IPS-NIHi11 (cell line): ENCODE results near the gene RSRC2.
A peak's percentile ranks its signal among the peaks of the same experiment; 100 is the strongest.
"Not testable (repeated sequence)": the region's sequence is repeated elsewhere in the genome, so short reads cannot be mapped to it uniquely, and the experiment has no call there.

Source experiments
- DNase-seq: peaks from one replicate; pipeline ENCODE4 v3.0.0; 2012; ENCODE audit warnings: mixed read lengths, low spot score

Gene RSRC2

DNA sequence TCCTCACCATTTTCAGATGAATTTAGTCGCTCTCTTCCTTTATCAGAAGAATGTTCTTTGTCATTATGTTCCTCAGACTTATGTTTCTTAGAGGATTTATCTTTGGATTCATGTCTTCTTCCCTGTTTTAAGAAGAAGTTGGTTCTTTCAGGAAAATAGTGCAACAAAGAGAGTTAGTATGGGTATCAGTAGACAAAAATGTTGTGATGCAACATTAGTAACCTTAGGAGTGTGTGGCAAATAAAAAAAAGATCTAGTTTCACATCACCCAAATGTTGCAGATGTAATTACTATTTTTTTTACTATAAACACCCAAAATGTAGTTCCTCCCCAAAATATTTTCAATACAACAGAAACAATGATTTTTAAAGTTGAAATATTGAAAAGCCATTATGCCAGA lies 7.8 kb downstream of the RSRC2 start:
- no peak for DNase-seq

DNA sequence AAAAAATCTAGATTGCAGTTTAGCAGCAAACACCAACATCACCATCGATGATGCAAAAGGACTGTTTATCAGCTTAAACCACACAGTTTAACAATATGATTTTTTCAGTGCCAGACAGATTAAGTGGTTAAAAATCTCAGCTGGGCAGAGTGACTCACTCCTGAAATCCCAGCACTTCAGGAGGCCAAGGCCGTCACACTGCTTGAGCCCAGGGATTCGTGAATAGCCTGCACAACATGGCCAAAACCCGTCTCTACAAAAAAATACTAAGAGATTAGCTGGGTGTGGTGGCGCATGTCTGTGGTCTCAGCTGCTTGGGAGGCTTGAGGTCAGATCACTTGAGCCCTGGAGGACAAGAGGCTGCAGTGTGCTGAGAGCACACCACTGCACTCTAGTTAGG lies 8.9 kb downstream of the RSRC2 start:
- DNase-seq = no peak

DNA sequence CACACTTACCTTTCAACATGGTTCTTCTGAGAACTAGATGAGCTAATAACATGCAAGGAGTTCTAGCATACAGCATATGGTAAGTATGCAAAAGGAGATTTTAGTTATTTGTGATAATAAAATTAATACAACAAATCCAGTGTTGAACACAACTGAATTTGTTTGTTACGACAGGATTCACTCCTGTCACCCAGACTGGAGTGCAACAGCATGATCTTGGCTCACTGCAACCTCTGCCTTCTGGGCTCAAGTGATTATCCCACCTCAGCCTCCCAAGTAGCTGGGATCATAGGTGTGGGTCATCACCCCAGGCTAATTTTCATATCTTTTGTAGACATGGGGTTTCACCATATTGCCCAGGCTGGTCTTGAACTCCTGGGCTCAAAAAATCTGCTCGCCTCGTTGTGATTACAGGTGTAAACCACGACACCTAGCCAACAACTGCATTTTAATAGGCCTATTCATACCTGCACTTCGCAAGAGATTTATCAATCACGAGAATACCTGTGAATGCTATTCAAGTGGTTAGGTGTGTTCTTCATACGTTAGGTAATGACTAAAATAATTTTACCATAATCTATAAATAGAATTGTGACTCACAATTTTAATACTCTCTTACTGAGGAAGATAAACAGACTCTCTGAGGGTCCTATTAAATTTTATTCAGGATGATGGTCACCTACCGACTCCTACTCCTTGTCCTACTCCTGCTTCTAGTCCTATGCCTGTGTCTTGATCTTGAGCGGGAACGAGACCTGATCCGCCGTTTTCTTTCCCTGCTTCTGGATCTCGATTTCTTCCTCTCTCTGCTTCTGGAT lies 10.0 kb downstream of the RSRC2 start:
- no peak for DNase-seq

DNA sequence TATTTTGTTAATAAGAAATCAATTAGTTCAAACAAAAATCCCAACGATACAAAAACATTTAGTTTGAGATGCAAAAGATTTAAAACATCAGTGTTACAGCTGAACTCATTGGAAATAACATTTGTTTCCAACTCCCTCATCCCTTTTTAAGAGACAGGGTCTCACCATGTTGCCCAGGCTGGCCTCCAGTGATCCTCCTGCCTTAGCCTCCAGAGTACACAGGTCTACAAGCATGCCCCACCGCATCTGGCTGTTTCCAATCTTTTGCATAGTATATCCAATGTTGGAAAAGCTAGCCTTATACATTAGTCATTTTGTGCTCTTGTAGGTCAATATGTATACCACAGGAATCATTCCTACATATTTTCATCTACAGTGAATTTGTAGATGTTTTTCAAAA lies 11.5 kb downstream of the RSRC2 start:
- no peak for DNase-seq

DNA sequence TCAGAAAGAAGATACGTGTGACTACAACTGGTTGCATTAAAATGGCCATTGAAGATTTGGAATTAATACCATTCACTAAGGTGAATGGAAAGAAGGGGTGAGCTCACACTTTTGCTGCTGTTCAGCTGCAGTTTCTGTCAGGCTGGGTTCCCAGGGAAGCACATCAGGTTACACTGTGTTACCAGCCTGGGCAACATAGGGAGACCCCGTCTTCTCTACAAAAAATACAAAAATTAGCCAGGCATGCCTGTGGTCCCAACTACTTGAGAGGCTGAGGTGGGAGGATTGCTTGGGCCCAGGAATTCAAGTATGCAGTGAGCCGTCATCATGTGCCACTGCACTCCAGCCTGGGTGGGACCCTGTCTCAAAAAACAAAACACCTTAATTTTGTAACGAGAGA lies 13.1 kb downstream of the RSRC2 start:
- no peak for DNase-seq

DNA sequence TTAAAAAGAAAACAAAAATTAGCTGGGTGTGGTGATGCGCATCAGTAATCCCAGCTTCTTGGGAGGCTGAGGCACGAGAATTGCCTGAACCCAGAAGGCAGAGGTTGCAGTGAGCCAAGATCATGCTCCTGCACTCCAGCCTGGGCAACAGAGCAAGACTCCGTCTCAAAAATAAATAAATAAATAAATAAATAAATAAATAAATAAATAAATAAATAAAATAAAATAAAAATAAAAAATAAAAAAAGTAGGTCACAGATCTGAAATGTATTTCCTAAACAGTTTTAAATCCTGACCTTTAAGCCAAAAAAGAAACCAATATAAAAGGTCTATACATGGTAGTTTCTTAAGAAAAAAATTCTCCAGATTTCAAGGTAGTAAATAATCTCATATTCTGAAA lies 13.7 kb downstream of the RSRC2 start:
- DNase-seq = not testable (repeated sequence)

DNA sequence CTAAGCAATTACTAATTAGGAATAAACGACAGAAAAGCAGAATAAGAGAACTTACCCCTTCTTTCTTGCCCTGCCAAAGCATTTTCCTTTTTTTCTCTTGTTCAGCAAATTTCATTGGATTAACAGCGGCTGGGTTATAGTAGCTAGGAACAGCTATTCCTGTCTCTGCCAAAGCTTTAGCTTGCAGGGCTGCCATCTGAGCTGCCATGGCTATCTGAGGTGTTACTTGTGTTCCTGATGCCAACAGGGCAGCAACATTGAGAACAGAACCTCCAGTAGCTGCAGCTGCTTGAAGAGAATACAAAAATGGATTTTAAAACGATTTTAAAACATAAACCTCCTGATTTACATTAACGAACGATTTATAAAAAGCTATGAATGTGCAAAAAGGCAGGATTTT lies 18.6 kb downstream of the RSRC2 start:
- DNase-seq = no peak

DNA sequence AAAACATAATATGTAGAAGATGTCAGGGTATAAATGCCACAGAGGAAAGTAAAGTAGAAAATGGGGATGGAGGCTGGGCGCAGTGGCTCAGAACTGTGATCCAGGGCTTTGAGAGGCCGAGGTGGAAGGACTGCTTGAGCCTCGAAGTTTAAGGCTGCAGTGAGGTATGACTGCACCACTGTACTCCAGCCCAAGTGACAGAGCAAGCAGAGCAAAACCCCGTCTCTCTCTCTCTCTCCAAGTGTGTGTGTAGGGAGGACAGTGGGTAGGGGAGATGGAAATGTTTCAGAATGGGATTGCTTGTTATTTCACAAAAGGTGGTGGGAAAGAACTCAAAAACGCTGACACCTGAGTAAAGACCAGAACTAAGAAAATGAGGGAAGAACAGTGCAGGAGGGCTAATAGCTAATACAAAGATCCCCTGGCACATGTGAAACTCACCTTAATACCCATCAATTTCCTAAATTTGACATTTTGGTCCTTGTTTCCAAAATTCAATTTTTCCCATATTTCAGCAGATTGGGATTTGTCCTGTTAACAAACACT lies 20.3 kb downstream of the RSRC2 start:
- no peak for DNase-seq

DNA sequence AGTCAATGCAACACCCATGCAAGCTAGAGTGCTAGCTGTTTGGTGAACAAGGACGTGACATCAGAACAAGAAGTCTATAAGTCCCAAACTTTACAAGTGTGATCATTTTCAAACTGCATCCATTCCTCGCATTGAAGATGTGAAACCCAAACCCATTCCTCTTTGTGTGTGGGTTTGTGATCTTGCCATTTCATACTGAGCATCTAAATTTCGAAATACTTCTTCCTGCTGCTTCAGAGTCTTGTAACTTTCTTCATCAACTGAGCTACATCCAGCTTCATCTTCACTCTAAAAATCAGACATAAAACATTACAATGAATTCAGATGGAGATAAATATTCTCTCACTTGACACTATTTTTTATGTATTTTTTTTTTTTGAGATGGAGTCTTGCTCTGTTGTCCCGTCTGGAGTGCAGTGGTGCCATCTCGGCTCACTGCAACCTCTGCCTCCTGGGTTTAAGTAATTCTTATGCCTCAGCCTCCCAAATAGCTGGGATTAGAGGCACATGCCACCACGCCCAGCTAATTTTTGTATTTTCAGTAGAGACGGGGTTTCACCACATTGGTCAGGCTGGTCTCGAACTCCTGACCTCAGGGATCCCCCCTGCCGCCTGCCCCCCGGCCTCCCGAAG lies 21.2 kb downstream of the RSRC2 start:
- no peak for DNase-seq

DNA sequence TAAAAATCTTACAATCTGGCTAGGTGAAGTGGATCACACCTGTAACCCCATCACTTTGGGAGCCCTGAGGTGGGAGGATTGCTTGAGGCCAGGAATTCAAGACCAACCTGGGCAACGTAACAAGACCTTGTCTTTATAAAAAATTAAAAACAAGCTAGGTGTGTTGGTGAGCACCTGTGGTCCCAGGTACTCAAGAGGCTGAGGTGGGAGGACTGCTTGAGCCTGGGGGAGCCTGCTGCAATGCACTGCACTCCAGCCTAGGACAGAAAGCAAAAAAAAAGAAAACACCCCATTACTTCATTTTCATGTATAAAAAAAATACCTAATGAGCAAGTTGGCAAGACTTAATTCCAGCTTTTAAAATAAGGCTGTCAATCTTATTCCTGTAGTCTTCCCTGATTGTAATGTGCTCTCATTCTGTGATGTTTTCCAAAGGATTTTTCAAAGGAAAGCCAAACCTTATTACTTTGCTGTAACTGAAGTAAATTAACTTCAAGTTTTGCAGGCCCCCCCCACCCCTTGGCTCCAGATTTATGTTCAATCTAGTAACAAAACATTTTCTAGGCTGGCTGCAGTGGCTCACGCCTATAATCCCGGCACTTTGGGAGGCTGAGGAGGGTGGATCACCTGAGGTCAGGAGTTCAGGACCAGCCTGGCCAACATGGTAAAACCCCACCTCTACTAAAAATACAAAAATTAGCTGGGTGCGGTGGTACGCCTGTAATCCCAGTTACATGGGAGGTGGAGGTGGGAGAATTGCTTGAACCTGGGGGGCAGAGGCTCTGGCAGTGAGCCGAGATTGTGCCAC lies 22.7 kb downstream of the RSRC2 start:
- DNase-seq = no peak

DNA sequence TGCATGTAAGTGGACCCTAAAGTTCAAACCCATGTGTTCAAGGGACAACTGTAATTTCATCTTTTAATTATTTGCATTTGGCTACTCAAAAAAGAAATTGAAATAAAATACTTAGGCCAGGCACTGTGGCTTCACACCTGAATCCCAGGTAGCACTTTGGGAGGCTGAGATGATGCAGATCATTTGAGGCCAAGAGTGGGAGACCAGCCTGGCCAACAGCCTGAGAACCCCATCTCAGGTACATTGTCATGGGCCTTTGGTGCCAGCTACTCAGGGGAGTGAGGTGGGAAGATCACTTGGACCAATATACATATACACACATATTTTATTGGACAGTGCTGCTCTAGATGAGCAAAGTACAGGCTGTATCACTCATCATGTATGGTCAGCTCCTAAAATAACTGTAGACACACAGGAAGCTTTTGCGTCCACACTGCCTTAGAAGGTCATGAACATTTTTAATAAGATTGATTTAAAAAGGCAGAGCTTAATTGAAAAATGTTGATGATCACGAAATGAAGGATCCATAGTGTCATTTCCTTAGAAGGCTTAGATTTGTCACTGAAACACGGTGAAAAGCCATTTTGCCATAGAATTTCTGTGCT lies 23.5 kb downstream of the RSRC2 start:
- no peak for DNase-seq

DNA sequence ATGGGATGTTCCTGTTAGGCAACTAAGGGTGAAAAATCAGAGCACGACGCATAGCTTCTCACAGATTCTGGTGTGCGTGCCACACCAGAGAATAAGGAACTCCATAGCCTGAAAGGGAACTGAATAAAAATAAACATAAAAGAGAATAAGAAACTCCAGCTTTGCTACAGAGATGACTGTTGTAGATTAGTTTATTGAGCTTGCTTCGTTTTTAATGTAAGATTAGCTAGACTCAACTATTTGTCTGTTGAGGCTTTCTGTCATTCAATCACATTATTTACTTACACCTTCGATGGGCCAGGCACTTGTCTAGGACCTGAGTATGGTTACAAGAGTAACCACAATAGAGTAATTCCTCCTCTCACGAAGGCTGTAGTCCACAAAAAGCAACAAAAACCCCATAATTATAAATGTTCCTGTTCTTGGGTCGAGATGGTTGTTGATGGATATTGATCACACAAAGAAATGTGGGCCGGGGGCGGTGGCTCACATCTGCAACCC lies 25.2 kb downstream of the RSRC2 start:
- DNase-seq = no peak

DNA sequence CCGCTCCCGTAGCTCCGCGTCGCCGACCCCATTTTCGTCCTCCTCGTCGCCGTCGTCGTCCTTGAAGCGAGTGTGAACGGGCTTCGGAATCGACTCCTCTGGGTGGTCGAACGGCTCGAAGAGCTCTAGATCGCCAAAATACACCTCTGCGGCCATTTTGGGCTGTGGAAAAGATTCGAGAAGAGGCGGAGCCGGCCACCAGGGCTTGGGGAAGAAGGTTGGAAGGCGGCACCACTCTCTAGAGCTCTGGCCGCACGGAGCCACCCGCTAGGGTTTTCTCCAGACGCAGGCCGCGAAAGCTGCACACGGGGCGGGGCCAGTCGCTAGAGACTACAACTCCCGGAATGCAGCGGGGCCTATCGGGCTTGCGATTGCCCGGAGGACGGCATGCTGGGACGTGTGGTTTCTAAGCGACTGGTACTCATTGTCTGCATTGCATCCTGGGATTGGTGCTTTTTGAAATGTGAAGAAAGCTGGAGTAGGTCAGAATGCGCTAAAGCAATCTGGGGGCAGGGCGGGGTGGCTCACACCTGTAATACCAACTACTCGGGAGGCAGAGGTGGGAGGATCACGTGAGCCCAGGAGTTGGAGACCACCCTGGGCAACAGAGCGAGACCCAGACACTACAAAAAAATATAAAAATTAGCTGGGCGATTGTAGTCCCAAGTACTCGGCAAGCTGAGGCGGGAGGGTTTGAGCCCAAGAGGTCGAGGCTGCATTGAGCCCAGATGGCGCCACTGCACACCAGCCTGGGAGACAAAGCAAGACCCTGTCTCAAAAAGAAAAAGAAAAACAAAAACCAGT lies 25.8 kb downstream of the RSRC2 start, which contains the start of gene ZCCHC8:
TSS of gene ZCCHC8 (minus strand) at position 248 of the 804 bp plus-strand sequence. CDS start at position 156, 92 bp downstream.
- DNase-seq = peak; percentile 92

DNA sequence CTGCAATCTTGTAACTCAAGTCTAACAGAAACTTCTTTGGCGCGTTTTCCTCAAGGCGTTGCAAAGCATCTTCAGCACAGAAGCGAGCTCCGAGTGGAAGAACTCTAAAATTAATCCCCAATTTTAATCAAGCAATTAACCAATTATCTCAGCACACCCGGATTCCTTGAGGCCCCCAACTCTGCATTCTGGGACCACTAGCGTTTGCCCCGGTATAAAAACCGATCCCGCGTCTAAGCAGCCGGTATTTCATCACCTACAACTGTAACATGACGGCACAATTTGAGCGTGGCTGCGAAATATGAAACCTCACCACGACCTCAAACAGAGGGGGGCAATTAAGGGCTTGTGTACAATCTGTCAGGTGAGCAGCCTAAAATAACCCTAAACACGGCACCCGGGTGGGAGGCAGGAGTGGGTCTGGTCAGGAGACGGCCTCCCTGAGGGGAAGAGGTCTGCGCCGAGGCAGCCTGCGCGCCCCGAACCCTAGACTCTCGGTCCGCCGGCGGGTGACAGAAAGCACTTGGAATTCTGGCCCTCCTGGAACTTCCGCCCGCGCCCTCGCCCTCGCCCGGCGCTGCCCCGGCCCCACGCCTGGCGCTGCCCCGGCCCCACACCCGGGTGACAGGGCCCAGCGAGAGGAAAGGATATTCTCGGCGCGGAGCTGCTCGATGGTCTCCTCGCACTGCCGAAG lies 26.6 kb downstream of the RSRC2 start:
- peak; percentile 58 for DNase-seq

DNA sequence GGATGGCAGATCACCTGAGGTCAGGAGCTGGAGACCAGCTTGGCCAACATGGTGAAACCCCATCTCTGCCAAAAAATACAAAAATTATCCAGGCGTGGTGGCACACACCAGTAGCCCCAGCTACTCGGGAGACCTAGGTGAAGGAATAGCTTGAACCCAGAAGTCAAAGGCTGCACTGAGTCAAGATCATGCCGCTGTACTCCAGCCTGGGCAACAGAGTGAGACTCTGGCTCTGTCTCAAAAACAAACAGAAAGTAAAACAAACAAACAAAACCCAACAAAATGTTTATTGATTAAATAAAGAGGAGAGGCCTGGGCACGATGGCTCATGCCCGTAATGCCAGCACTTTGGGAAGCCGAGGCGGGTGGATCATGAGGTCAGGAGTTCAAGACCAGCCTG lies 31.5 kb downstream of the RSRC2 start:
- DNase-seq = no peak

DNA sequence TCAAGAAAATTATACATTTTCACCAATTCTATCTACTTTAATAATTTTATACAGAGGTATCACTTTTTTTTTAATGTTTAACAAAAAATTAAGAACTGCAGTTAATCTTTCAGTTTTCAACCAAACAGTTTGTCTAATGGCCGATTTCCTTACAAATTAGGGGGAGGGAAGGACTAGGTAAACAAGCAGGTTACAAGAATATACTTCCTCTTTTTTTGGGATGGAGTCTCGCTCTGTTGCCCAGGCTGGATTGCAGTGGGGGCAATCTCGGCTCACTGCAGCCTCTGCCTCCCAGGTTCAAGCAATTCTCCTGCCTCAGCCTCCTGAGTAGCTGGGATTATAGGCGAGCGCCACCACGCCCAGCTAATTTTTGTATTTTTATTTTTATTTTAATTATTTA lies 33.5 kb downstream of the RSRC2 start:
- not testable (repeated sequence) for DNase-seq

DNA sequence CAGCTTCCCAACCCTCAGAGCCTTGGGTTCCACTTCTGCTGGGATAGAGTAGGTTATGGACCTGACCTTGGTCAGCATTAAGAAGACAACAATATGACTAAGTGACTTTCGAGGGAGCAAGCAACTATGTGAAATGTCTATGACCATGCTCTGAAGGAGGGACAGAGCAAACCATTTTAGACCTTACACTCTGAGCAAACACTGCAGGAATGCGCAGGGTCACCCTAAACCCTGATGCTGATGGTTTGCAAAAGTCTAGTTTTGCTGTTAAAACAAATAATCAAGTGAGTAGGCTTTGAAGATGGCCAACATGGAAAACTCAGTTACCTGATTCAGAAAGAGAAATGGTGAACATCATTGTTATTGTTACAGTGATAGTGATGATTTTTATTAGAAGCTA lies 34.7 kb downstream of the RSRC2 start:
- DNase-seq = no peak

DNA sequence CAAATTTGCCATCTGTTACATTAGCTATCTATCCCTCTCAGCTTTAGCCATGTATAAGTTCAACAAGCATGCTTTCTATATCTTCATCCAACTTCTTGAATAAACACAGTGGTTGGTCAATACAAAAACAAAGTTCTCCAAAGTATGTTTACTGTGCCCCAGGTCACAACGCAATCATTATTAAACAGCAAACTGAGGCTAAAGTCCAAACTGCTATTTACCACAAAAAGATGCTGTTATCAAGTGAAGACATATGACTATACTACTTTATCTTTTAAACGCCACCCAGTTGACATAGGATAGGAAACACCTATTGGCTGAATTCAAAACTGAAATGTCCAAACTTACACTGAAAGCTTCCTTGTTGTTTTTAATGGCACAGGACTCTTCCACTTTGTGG lies 37.7 kb downstream of the RSRC2 start:
- DNase-seq = no peak

DNA sequence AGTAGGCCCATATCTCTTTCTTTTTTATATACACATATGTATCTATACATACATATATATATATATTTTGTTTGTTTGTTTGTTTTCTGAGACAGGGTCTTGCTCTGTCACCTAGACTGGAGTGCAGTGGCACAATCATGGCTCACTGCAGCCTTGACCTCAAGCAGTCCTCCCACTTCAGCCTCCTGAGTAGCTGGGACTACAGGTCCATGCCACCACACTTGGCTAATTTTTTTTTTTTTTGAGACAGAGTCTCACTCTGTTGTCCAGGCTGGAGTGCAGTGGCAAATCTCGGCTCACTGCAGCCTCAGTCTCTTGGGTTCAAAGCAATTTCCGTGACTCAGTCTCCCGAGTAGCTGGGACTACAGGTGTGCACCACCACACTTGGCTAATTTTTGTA lies 38.9 kb downstream of the RSRC2 start:
- not testable (repeated sequence) for DNase-seq

DNA sequence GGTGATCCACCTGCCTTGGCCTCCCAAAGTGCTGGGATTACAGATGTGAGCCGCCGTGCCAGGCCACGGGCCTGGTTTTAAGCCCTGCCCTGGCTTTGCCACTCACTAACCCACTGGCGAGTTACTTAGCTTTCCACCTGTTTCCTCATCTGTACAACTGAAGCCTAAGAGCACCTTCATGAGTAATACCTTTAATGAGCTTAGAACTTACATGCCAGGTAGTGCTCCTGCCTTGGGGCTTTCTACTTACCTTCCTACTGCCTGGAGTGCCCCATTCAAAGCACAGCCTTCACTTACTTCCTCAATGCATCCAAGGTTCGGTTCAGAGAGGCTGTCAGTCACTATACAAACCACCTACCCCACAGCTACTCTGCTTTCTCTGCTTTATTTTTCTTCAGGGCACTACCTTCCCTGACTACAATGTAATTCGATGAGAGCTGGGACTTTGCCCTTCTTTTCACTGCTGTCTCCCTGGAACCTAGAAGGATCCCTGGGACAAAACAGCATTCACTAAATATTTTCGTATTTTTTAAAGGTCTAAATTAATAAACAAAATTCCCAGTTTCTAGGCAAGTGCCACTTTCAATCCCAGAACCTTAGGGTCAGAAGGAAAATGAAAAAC lies 39.8 kb downstream of the RSRC2 start:
- no peak for DNase-seq
